ENCODE results near the gene SLC44A2.

SLC44A2 gene

GRCh38 chr19:10625003-10625761 is at the start of gene SLC44A2:
Gene SLC44A2 (plus strand): TSS chr19:10625553. CDS start chr19:10625634, 81 bp downstream.
- peak; percentile 82 for DNase-seq
- peak within 1 kb of the TSS; percentile 81 for H3K4me3 Mint-ChIP-seq
- H3K4me1 Mint-ChIP-seq, result peaks cover 26% of the 10 kb centered on the region
- no peak within 1 kb of the TSS for H3K27ac Mint-ChIP-seq
- H3K36me3 Mint-ChIP-seq (ENCODE audit: low read depth), result peaks cover 19% of the 10 kb centered on the region
- H3K9me3 Mint-ChIP-seq, result no peaks in the 10 kb centered on the region
- no peak for TF ChIP-seq CTCF (IDR thresholded peaks at IDR 0.05)
- peaks cover 2% of the 10 kb centered on the region for H3K27me3 Mint-ChIP-seq (ENCODE audit: low read depth, poor library complexity)

DNA sequence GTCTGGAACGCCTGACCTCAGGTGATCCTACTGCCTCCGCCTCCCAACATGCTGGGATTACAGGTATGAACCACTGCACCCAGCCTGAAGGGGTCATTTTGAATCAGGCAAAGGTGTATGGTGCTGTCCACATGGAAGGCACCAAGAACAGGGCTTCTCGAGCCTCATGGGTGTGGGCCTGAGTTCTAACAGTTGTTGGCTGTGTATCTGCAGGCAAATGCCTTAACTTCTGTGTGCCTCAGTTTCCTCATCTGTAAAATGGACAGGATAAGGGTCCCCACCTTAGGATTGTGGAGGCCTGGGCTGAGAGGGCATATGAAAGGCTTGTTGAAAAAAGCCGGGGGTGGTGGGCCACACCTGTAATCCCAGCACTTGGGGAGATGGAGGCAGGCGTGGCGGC is 47.4 kb upstream of the SLC44A2 start:
- H3K4me1 Mint-ChIP-seq, result peaks cover 18% of the 10 kb centered on the region
- no peak for DNase-seq
- H3K9me3 Mint-ChIP-seq, result no peaks in the 10 kb centered on the region

GRCh38 chr19:10580979-10581631 is 44.2 kb upstream of the SLC44A2 start:
- no peak overlapping the region for H3K27ac Mint-ChIP-seq
- peak; percentile 97 for TF ChIP-seq CTCF (IDR thresholded peaks at IDR 0.05)
- no peak overlapping the region for H3K4me3 Mint-ChIP-seq
- peaks cover 32% of the 10 kb centered on the region for H3K27me3 Mint-ChIP-seq (ENCODE audit: low read depth, poor library complexity)
- H3K9me3 Mint-ChIP-seq, result no peaks in the 10 kb centered on the region
- peak; percentile 92 for DNase-seq
- H3K36me3 Mint-ChIP-seq (ENCODE audit: low read depth), result no peaks in the 10 kb centered on the region
- peaks cover 13% of the 10 kb centered on the region for H3K4me1 Mint-ChIP-seq

More for the DNA sequence above, 47.4 kb upstream of the SLC44A2 start:
- no peak for TF ChIP-seq CTCF (IDR thresholded peaks at IDR 0.05)
- Mint-ChIP-seq H3K27ac (no peak overlapping the region), H3K27me3 (ENCODE audit: low read depth, poor library complexity) (peaks cover 7% of the 10 kb centered on the region), H3K4me3 (no peak overlapping the region), H3K36me3 (ENCODE audit: low read depth) (no peaks in the 10 kb centered on the region)

DNA sequence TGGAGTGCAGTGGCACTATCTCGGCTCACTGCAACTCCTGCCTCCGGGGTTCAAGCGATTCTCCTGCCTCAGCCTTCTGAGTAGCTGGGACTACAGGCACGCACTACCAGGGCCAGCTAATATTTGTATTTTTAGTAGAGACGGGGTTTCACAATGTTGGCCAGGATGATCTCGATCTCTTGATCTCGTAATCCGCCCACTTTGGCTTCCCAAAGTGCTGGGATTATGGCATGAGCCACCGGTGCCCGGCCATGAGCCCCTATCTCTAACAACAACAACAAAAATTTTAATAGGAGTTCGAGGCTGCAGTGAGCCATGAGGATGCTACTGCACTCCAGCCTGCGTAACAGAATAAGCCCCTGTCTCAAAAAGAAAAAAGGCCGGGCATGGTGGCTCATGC is 43.3 kb upstream of the SLC44A2 start:
- no peak for DNase-seq
- Mint-ChIP-seq H3K4me1 (peaks cover 9% of the 10 kb centered on the region), H3K27me3 (ENCODE audit: low read depth, poor library complexity) (peaks cover 41% of the 10 kb centered on the region), H3K36me3 (ENCODE audit: low read depth) (no peaks in the 10 kb centered on the region), H3K9me3 (peaks cover 3% of the 10 kb centered on the region), H3K27ac (no peak overlapping the region), H3K4me3 (no peak overlapping the region)
- no peak for TF ChIP-seq CTCF (IDR thresholded peaks at IDR 0.05)

- no peaks in the 10 kb centered on the region for H3K36me3 Mint-ChIP-seq (ENCODE audit: low read depth)
- DNase-seq, result no peak
- H3K27me3 Mint-ChIP-seq (ENCODE audit: low read depth, poor library complexity), result peaks cover 53% of the 10 kb centered on the region
- peak overlapping the region; percentile 45 for H3K27ac Mint-ChIP-seq
- TF ChIP-seq CTCF (IDR thresholded peaks at IDR 0.05), result no peak
- H3K4me3 Mint-ChIP-seq, result no peak overlapping the region
- H3K9me3 Mint-ChIP-seq, result peaks cover 10% of the 10 kb centered on the region
- peaks cover 14% of the 10 kb centered on the region for H3K4me1 Mint-ChIP-seq
Measured at GRCh38 chr19:10583036-10583776, 42.1 kb upstream of the SLC44A2 start.

Data from nephron progenitor cell (in vitro differentiated cells).